Measurements from ENCODE around the gene SCAPER. TPM values are rescaled to one million over a fixed set of nuclear protein-coding genes. Genes with fewer than 3 reads are reported as not detected.

Gene SCAPER
- total RNA-seq, 1 experiment from 2014 or later: 7.4 TPM

GRCh38 chr15:76663529-76663928 lies 241.6 kb downstream of the SCAPER start:
- Mint-ChIP-seq H3K4me3 (no peak overlapping the region), H3K9me3 (no peaks in the 10 kb centered on the region), H3K36me3 (ENCODE audit: insufficient read depth in 1 of 3, low read depth in 3 of 3) (no peaks in the 10 kb centered on the region; a peak in 1 of 7 replicates), H3K27me3 (ENCODE audit: low read depth) (no peaks in the 10 kb centered on the region), H3K4me1 (peaks cover 0 to 4% of the 10 kb centered on the region in 2 experiments; a peak in 2 of 4 replicates), H3K27ac (no peak overlapping the region)
- H3K27me3 ChIP-seq (ENCODE audit: insufficient read depth, low read length): no peaks in the 10 kb centered on the region
- H4K20me1 ChIP-seq (ENCODE audit: control insufficient read depth, insufficient read depth, insufficient read length): no peaks in the 10 kb centered on the region
- H2AK5ac ChIP-seq (ENCODE audit: insufficient read length, low read length): no peak overlapping the region
- no peaks in the 10 kb centered on the region for H3K23me2 ChIP-seq (ENCODE audit: insufficient read length, low read depth, low read length, poor library complexity, severe bottlenecking)
- H3K4me1 ChIP-seq (ENCODE audit: insufficient read depth, low read length): no peaks in the 10 kb centered on the region
- no peaks in the 10 kb centered on the region for H3K79me1 ChIP-seq (ENCODE audit: insufficient read depth, low read depth, low read length, poor library complexity, severe bottlenecking)
- no peak overlapping the region for H2BK120ac ChIP-seq (ENCODE audit: low read depth, low read length, poor library complexity, severe bottlenecking)
- H3K4ac ChIP-seq (ENCODE audit: low read depth, low read length): no peak overlapping the region
- no peaks in the 10 kb centered on the region for H3K9me3 ChIP-seq (ENCODE audit: control insufficient read depth, low read depth, low read length)
- no peak overlapping the region for H3K27ac ChIP-seq (ENCODE audit: insufficient read length, low read depth, low read length)
- no peak for DNase-seq
- no peak overlapping the region for H3K14ac ChIP-seq (ENCODE audit: insufficient read depth, low read length)
- H2AFZ ChIP-seq (ENCODE audit: low read length): no peak overlapping the region
- H4K8ac ChIP-seq (replicated peaks; ENCODE audit: insufficient read length, low read depth, low read length): no peak overlapping the region
- H3K18ac ChIP-seq (ENCODE audit: insufficient read length, low read depth, low read length): no peak overlapping the region
- no peak overlapping the region for H3K56ac ChIP-seq (ENCODE audit: insufficient read length, low read depth, low read length)
- H2BK20ac ChIP-seq (ENCODE audit: low read depth, low read length, poor library complexity, severe bottlenecking): no peak overlapping the region
- H3K4me2 ChIP-seq (ENCODE audit: insufficient read depth, insufficient read length, low read length): no peak overlapping the region
- H2BK15ac ChIP-seq (ENCODE audit: low read depth, low read length): no peak overlapping the region
- TF ChIP-seq CTCF (conservative IDR thresholded peaks at IDR 0.05): no peak
- no peak overlapping the region for H2BK12ac ChIP-seq (ENCODE audit: insufficient read length, low read depth, low read length)
- H3K79me2 ChIP-seq (ENCODE audit: insufficient read depth, low read length): no peaks in the 10 kb centered on the region
- no CpG with 5 or more reads among the region's 2 CpGs for WGBS (ENCODE audit: extremely low coverage, insufficient read length, low lambda C conversion rate)
- H2BK5ac ChIP-seq (ENCODE audit: insufficient read length, low read length): no peak overlapping the region
- no peak overlapping the region for H3T11ph ChIP-seq (ENCODE audit: low read length)
- H4K91ac ChIP-seq (ENCODE audit: insufficient read length, low read depth, low read length): no peak overlapping the region
- no peak overlapping the region for H3K9ac ChIP-seq (ENCODE audit: extremely low read depth, insufficient read length, low read length)
- H4K5ac ChIP-seq (ENCODE audit: insufficient read length, low read depth, low read length): no peak overlapping the region
- H3K23ac ChIP-seq (ENCODE audit: insufficient read length, low read depth, low read length): no peak overlapping the region

Data from H9 (cell line).